Ovary (tissue), 3 donors: ENCODE results near the gene TNS3.

ENCODE experiments used
- EP300 ChIP-seq: sonication (generic); formaldehyde crosslinking; IDR thresholded peaks from one replicate; pipeline ENCODE4 v1.6.1; 2017; ENCODE audit warnings: antibody characterized with exemption
- TF ChIP-seq, protein P1 (sequence below), 3 donors: fragments of 450-650 bp in 2 of 3; fragments of 200-600 bp in 1 of 3; IDR thresholded peaks; one replicate each; pipeline versions ENCODE4 v1.5.1 to v1.8.0; 2016 to 2022; ENCODE audit warnings: antibody characterized with exemption in 3 of 3, mild to moderate bottlenecking in 1 of 3
- donor health status: DM: no; HTN: no; CAD: no.

DNA sequence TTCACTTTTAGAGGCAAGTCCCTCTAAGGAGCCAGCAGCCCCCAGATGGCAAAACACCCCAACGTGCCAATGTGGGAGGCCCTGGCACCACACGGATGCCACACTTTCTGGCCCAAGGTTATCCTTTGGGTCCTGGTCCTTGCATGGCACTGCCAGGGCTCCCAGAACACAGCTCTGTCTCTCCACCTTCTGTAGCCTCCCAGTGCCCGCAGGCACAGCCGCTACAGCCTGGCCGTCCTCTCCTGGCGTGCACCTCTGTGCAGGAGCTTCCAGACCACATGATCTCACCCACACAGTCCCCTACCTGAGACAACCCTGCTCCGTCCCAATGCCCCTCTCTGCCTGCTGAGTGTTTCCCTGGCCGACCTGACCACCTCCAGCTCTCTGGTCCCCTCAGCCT, 215.0 kb downstream of the TNS3 start:
- TF ChIP-seq, protein P1, sequence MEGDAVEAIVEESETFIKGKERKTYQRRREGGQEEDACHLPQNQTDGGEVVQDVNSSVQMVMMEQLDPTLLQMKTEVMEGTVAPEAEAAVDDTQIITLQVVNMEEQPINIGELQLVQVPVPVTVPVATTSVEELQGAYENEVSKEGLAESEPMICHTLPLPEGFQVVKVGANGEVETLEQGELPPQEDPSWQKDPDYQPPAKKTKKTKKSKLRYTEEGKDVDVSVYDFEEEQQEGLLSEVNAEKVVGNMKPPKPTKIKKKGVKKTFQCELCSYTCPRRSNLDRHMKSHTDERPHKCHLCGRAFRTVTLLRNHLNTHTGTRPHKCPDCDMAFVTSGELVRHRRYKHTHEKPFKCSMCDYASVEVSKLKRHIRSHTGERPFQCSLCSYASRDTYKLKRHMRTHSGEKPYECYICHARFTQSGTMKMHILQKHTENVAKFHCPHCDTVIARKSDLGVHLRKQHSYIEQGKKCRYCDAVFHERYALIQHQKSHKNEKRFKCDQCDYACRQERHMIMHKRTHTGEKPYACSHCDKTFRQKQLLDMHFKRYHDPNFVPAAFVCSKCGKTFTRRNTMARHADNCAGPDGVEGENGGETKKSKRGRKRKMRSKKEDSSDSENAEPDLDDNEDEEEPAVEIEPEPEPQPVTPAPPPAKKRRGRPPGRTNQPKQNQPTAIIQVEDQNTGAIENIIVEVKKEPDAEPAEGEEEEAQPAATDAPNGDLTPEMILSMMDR (IDR thresholded peaks at IDR 0.05), result no peak
- no peak for TF ChIP-seq EP300
